Chondrocyte (in vitro differentiated cells): Measurements from ENCODE around the gene TKFC. TPM values are rescaled to one million over a fixed set of nuclear protein-coding genes. Genes with fewer than 3 reads are reported as not detected.
A peak's percentile ranks its signal among the peaks of the same experiment; 100 is the strongest.

Source experiments
- DNase-seq: peaks from one replicate; pipeline ENCODE4 v3.0.0; 2021; ENCODE audit warnings: mixed read lengths, low spot score
- H3K27ac Mint-ChIP-seq: one replicate; pipeline ENCODE4 v1.8.0; 2021; ENCODE audit warnings: mild to moderate bottlenecking, moderate library complexity, mixed read lengths; ENCODE audit not compliant: unreplicated experiment
- H3K27me3 Mint-ChIP-seq: 2 replicates; pipeline ENCODE4 v1.8.0; 2021; ENCODE audit warnings: low read depth, mixed read lengths
- H3K36me3 Mint-ChIP-seq: 2 replicates; pipeline ENCODE4 v1.8.0; 2021; ENCODE audit warnings: low read depth, mixed read lengths
- H3K4me1 Mint-ChIP-seq: 2 replicates; pipeline ENCODE4 v1.8.0; 2021; ENCODE audit warnings: low read depth, mild to moderate bottlenecking, mixed read lengths
- H3K4me3 Mint-ChIP-seq: one replicate; pipeline ENCODE4 v1.8.0; 2021; ENCODE audit warnings: mild to moderate bottlenecking, moderate library complexity, mixed read lengths; ENCODE audit not compliant: unreplicated experiment
- H3K9me3 Mint-ChIP-seq: 2 replicates; pipeline ENCODE4 v1.8.0; 2021; ENCODE audit warnings: low read depth, mixed read lengths
- total RNA-seq: library from RNA; stranded (reverse); gene quantifications from 3 replicates; pipeline ENCODE4 v1.2.1, GENCODE V29; 2021
- TF ChIP-seq, protein P1 (sequence below): fragments of 200-600 bp; sonication (generic); IDR thresholded peaks from 2 replicates; pipeline ENCODE4 v1.5.0; 2021; ENCODE audit warnings: antibody characterized with exemption, mild to moderate bottlenecking, moderate library complexity

Gene TKFC
- total RNA-seq, 1 donor from 2014 or later: 32.2 TPM

DNA sequence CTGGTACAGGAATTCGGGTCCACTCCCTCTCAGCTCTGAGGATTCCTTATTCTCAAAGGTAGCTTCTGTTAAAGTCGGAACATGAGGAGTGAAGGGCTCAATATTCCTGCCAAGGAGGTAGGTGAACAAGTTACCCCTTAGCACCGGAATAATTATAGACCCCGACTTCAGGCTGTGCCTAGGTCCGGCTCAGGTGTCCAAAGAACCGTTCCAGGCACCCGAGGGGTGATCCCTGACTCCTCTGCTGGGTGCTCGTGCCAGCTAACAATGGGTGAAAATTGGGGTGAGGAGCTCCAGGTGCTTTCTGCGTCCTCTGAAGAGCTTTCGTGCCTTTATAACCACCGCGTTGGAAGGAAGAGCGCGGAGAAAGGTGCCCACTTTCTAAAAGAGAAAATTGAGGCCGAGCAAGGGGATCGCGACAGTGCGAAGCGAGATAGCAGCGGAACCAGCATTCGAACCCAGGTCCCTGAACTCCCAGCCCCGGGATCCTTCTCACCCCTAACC lies 28.3 kb downstream of the TKFC start:
- H3K27me3 Mint-ChIP-seq: no peaks in the 10 kb centered on the region
- H3K27ac Mint-ChIP-seq: peak overlapping the region; percentile 98
- H3K9me3 Mint-ChIP-seq: no peaks in the 10 kb centered on the region
- peaks cover 40% of the 10 kb centered on the region for H3K4me1 Mint-ChIP-seq
- no peak for DNase-seq
- peak overlapping the region; percentile 93 for H3K4me3 Mint-ChIP-seq
- H3K36me3 Mint-ChIP-seq: peaks cover 4% of the 10 kb centered on the region
- TF ChIP-seq, protein P1, sequence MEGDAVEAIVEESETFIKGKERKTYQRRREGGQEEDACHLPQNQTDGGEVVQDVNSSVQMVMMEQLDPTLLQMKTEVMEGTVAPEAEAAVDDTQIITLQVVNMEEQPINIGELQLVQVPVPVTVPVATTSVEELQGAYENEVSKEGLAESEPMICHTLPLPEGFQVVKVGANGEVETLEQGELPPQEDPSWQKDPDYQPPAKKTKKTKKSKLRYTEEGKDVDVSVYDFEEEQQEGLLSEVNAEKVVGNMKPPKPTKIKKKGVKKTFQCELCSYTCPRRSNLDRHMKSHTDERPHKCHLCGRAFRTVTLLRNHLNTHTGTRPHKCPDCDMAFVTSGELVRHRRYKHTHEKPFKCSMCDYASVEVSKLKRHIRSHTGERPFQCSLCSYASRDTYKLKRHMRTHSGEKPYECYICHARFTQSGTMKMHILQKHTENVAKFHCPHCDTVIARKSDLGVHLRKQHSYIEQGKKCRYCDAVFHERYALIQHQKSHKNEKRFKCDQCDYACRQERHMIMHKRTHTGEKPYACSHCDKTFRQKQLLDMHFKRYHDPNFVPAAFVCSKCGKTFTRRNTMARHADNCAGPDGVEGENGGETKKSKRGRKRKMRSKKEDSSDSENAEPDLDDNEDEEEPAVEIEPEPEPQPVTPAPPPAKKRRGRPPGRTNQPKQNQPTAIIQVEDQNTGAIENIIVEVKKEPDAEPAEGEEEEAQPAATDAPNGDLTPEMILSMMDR: no peak

GRCh38 chr11:61361741-61362541 lies 28.9 kb downstream of the TKFC start, which contains the start of the genes CYB561A3 and TMEM138:
Gene CYB561A3 (minus strand): TSS chr11:61361882. CDS start chr11:61356713, 5,169 bp downstream.
Gene TMEM138 (plus strand): TSS chr11:61362374. CDS start chr11:61364391, 2,017 bp downstream.
- TF ChIP-seq, protein P1: no peak
- Mint-ChIP-seq H3K4me3 (peak within 1 kb of the TSS; percentile 93), H3K27ac (peak within 1 kb of the TSS; percentile 98), H3K4me1 (peaks cover 47% of the 10 kb centered on the region), H3K9me3 (no peaks in the 10 kb centered on the region), H3K27me3 (no peaks in the 10 kb centered on the region), H3K36me3 (peaks cover 3% of the 10 kb centered on the region)
- no peak for DNase-seq

GRCh38 chr11:61362542-61362875 lies 29.5 kb downstream of the TKFC start:
- Mint-ChIP-seq H3K36me3 (peaks cover 4% of the 10 kb centered on the region), H3K27ac (peak overlapping the region; percentile 98), H3K9me3 (no peaks in the 10 kb centered on the region), H3K27me3 (no peaks in the 10 kb centered on the region), H3K4me1 (peaks cover 49% of the 10 kb centered on the region), H3K4me3 (peak overlapping the region; percentile 93)
- TF ChIP-seq, protein P1: no peak
- no peak for DNase-seq

DNA sequence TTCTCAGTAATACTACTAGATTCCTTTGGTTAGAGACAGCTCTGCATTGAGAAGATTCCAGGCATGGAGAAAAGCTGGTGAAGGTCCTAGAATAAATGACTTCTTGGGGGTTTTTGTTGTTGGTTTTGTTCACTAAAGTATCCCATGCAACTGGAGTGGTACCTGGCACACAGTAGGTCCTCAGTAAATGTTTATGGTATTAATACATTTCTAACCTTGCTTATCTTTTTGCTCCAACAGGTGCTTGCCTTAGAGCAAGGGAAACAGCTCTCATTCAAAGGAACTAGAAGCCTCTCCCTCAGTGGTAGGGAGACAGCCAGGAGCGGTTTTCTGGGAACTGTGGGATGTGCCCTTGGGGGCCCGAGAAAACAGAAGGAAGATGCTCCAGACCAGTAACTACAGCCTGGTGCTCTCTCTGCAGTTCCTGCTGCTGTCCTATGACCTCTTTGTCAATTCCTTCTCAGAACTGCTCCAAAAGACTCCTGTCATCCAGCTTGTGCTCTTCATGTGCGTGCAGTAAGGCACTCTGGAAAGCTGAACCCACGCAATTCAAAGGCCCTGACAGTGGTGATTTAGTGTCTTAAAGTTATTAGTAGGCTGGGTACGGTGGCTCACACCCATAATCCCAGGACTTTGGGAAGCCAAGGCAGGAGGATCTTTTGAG lies 31.1 kb downstream of the TKFC start:
- Mint-ChIP-seq H3K9me3 (no peaks in the 10 kb centered on the region), H3K27ac (peak overlapping the region; percentile 8), H3K27me3 (no peaks in the 10 kb centered on the region), H3K4me1 (peaks cover 48% of the 10 kb centered on the region), H3K4me3 (peak overlapping the region; percentile 93), H3K36me3 (peaks cover 12% of the 10 kb centered on the region)
- DNase-seq: no peak
- TF ChIP-seq, protein P1: no peak

DNA sequence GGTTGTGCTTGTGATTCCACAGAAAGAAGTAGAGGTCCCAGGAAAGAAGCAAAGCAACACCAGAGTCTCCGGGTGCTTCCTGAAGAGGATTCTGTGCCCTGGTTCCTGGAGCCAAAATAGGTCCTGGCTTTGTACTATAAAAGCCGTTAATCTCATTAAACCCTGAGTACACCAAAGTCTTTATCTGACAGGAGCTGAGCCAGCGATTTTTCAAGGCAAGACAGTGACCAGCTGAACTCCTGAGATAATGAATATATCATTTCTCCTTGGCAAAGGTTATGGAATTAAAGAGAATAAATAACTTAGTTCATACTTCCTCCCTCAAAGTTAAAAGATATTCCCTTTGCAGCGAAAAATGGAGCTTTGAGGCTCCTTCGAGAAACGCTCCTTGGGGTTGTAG lies 34.4 kb downstream of the TKFC start:
- Mint-ChIP-seq H3K36me3 (peaks cover 21% of the 10 kb centered on the region), H3K9me3 (no peaks in the 10 kb centered on the region), H3K27ac (no peak overlapping the region), H3K27me3 (no peaks in the 10 kb centered on the region), H3K4me3 (no peak overlapping the region), H3K4me1 (peaks cover 35% of the 10 kb centered on the region)
- DNase-seq: no peak
- TF ChIP-seq, protein P1: no peak
